Retinal pigment epithelial cell (primary cell): ENCODE measurements around the gene BCORL1.

Source experiments
- DNase-seq: peaks from one replicate; pipeline ENCODE4 v3.0.0-alpha.2; 2010; ENCODE audit warnings: low read depth
- H3K4me3 ChIP-seq: 2 replicates; pipeline ENCODE4 v1.5.1; 2011; ENCODE audit warnings: mild to moderate bottlenecking, low read length, control low read depth, moderate library complexity
- CTCF ChIP-seq: conservative IDR thresholded peaks from 2 replicates; pipeline ENCODE4 v1.5.1; 2011; ENCODE audit warnings: low read depth, low read length, control low read depth, inconsistent platforms

BCORL1 gene

GRCh38 chrX:129961180-129962083, 21.0 kb upstream of the BCORL1 start:
- DNase-seq, result no peak
- TF ChIP-seq CTCF, result no peak
- peak overlapping the region; percentile 25 for H3K4me3 ChIP-seq

- TF ChIP-seq CTCF, result no peak
Observed at GRCh38 chrX:129963729-129964128, 18.7 kb upstream of the BCORL1 start.

GRCh38 chrX:129965166-129965565, 17.3 kb upstream of the BCORL1 start:
- TF ChIP-seq CTCF, result no peak
- H3K4me3 ChIP-seq, result no peak overlapping the region
- no peak for DNase-seq

More at GRCh38 chrX:129963729-129964128, 18.7 kb upstream of the BCORL1 start:
- no peak for DNase-seq
- no peak overlapping the region for H3K4me3 ChIP-seq

GRCh38 chrX:129968968-129969367, 13.5 kb upstream of the BCORL1 start:
- DNase-seq, result no peak
- TF ChIP-seq CTCF, result no peak

GRCh38 chrX:129976441-129976840, 6.0 kb upstream of the BCORL1 start:
- TF ChIP-seq CTCF, result no peak
- DNase-seq, result no peak
- no peak overlapping the region for H3K4me3 ChIP-seq

More at GRCh38 chrX:129968968-129969367, 13.5 kb upstream of the BCORL1 start:
- H3K4me3 ChIP-seq, result no peak overlapping the region

- TF ChIP-seq CTCF, result no peak
- DNase-seq, result no peak
- no peak overlapping the region for H3K4me3 ChIP-seq
Observed at GRCh38 chrX:129979207-129979920, 3.1 kb upstream of the BCORL1 start.
